Measurements from ENCODE around the gene ZG16B. TPM values are rescaled to one million over a fixed set of nuclear protein-coding genes. Genes with fewer than 3 reads are reported as not detected.
A peak's percentile ranks its signal among the peaks of the same experiment; 100 is the strongest.

The ZG16B gene
- total and polyA plus RNA-seq, 5 experiments from 2014 or later = not detected

DNA sequence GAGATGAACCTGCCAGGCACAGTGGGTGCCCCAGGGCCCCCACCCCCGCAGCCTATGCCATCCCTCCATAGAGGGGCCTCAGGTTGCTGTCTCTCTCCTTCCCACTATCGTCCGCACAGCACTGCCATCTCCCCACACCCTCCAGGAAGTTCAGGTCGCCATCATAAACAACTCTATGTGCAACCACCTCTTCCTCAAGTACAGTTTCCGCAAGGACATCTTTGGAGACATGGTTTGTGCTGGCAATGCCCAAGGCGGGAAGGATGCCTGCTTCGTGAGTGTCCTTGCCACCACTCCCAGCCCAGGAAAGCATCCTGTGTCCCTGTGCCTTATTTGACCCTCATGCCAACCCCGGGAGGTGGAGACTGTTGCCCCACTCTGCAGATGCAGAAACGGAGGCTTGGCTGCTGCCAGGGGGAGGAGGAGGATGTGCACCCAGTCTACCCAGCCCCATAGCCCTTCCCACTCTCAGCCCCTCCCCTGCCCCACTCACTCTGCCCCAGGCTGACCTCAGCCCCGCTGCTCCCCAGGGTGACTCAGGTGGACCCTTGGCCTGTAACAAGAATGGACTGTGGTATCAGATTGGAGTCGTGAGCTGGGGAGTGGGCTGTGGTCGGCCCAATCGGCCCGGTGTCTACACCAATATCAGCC is 9.1 kb upstream of the ZG16B start:
- no peak for DNase-seq
- Mint-ChIP-seq H3K4me1 (peaks cover 0 to 4% (median 0%) of the 10 kb centered on the region in 4 donors), H3K27ac (no peak overlapping the region), H3K9me3 (no peaks in the 10 kb centered on the region), H3K4me3 (no peak overlapping the region), H3K27me3 (peaks cover 0 to 2% (median 0%) of the 10 kb centered on the region in 5 donors), H3K36me3 (no peaks in the 10 kb centered on the region)
- POLR2A ChIA-PET = no interaction called here
- ATAC-seq = no peak

- ATAC-seq (no peak), DNase-seq (no peak)
- H3K36me3 Mint-ChIP-seq = no peaks in the 10 kb centered on the region
- H3K4me1 Mint-ChIP-seq = peaks cover 0 to 4% (median 0%) of the 10 kb centered on the region in 4 donors
- H3K27ac Mint-ChIP-seq = no peak overlapping the region
- peaks cover 0 to 2% (median 0%) of the 10 kb centered on the region in 5 donors for H3K27me3 Mint-ChIP-seq
- H3K9me3 Mint-ChIP-seq = no peaks in the 10 kb centered on the region
- POLR2A ChIA-PET = no interaction called here
- no peak overlapping the region for H3K4me3 Mint-ChIP-seq
Observed at GRCh38 chr16:2821487-2822157, 8.5 kb upstream of the ZG16B start.

- H3K27ac Mint-ChIP-seq = no peak overlapping the region
- H3K27me3 Mint-ChIP-seq = peaks cover 0 to 2% (median 0%) of the 10 kb centered on the region in 5 donors
- DNase-seq (no peak), ATAC-seq (no peak)
- H3K9me3 Mint-ChIP-seq = no peaks in the 10 kb centered on the region
- no peaks in the 10 kb centered on the region for H3K36me3 Mint-ChIP-seq
- peaks cover 0 to 4% (median 0%) of the 10 kb centered on the region in 4 donors for H3K4me1 Mint-ChIP-seq
- POLR2A ChIA-PET = no interaction called here
- no peak overlapping the region for H3K4me3 Mint-ChIP-seq
Observed at GRCh38 chr16:2822158-2822495, 8.0 kb upstream of the ZG16B start.

DNA sequence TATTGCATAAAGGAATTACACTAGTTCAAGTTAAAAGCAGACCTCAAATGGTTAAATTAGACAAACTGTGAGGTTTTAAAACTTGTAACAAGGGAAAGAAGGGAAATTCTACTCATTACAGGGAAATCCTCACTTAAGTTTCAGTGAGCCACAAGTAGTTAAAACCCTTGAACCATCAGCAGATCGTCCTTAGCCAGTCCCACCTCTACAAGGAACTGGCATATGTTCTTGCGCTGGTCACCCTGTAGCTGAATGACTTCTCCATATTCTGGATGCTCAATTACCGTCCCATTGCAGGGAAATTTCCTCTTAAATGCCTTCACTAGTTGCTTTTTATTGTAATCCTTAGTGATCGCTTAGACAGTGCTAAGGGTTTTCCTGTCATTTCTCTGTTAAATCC is 7.6 kb upstream of the ZG16B start:
- POLR2A ChIA-PET = no interaction called here
- Mint-ChIP-seq H3K4me1 (peaks cover 0 to 4% (median 0%) of the 10 kb centered on the region in 4 donors), H3K36me3 (no peaks in the 10 kb centered on the region), H3K9me3 (no peaks in the 10 kb centered on the region), H3K4me3 (no peak overlapping the region), H3K27me3 (peaks cover 0 to 2% (median 0%) of the 10 kb centered on the region in 5 donors), H3K27ac (no peak overlapping the region)
- DNase-seq (no peak), ATAC-seq (no peak)

DNA sequence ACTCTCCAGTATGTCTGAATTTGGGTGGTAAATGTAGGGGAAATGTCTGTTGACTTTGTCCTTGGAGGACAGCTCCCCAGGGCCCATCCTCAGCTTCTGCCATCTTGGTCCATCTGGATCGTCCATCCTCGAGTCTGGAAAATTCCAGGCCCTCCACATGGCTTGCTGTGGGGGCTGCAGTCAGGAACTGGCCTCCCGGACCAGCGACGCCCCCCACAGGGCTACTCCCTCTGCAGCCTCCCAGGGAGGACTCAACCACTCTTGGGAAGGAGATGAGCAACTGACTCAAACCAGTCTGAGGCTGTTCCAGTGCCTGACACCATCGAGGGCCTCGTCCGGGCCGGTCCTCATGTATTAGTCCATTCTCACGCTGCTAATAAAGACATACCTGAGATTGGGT is 5.5 kb upstream of the ZG16B start:
- no peak overlapping the region for H3K27ac Mint-ChIP-seq
- POLR2A ChIA-PET = no interaction called here

GRCh38 chr16:2825049-2825742 is 4.9 kb upstream of the ZG16B start:
- Mint-ChIP-seq H3K27ac (no peak overlapping the region), H3K27me3 (peaks cover 0 to 4% (median 0%) of the 10 kb centered on the region in 5 donors), H3K9me3 (no peaks in the 10 kb centered on the region), H3K36me3 (no peaks in the 10 kb centered on the region), H3K4me1 (no peaks in the 10 kb centered on the region), H3K4me3 (no peak overlapping the region)
- POLR2A ChIA-PET = no interaction called here
- ATAC-seq = no peak
- no peak for DNase-seq

More for the DNA sequence above, 5.5 kb upstream of the ZG16B start:
- H3K36me3 Mint-ChIP-seq = no peaks in the 10 kb centered on the region
- H3K4me1 Mint-ChIP-seq = no peaks in the 10 kb centered on the region
- ATAC-seq (no peak), DNase-seq (no peak)
- H3K27me3 Mint-ChIP-seq = peaks cover 0 to 4% (median 0%) of the 10 kb centered on the region in 5 donors
- H3K4me3 Mint-ChIP-seq = no peak overlapping the region
- no peaks in the 10 kb centered on the region for H3K9me3 Mint-ChIP-seq

- Mint-ChIP-seq H3K36me3 (no peaks in the 10 kb centered on the region), H3K4me1 (peaks cover 0 to 1% (median under 1%) of the 10 kb centered on the region in 4 donors), H3K27ac (no peak overlapping the region), H3K9me3 (no peaks in the 10 kb centered on the region), H3K4me3 (no peak overlapping the region), H3K27me3 (peaks cover 0 to 5% (median 3%) of the 10 kb centered on the region in 5 donors)
- DNase-seq (no peak), ATAC-seq (no peak)
- POLR2A ChIA-PET = no interaction called here
Observed at GRCh38 chr16:2825906-2826305, 4.2 kb upstream of the ZG16B start.

DNA sequence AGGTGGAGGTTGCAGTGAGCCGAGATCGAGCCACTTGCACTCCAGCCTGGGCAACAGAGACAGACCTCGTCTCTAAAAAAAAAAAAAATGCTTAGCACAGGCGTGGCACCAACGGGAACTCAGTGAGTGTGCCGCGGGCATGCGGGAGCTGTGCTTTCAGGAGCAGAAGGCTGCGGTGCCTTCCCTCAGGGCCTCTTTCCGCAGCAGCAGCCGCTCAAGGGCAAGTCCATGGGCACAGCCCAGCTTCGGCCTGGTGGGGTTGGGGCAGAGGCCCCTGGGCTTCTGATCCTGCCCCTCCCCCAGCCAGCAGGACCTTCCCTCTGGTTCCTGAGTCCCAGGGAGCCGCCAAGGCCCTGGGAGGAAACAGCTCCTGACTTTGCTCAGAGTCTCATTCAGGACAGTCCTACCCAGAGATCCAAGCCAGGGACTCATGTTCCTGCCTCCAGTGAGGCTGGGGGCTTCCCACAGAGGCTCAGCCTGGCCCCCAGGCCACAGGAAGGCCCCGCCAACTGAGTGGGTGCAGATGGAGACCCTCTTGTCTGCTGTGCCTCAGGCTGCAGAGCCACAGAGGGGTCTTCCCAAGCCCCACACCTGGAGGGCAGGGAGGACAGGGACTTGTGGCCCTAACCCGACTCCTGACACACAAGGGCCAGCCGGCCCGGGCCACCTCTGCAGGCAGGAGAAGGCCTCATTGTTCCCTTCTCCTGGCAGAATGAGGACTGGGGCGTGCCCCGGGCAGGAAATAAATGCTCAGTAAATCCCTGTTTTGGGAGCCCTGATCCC is 3.3 kb upstream of the ZG16B start:
- DNase-seq = no peak

DNA sequence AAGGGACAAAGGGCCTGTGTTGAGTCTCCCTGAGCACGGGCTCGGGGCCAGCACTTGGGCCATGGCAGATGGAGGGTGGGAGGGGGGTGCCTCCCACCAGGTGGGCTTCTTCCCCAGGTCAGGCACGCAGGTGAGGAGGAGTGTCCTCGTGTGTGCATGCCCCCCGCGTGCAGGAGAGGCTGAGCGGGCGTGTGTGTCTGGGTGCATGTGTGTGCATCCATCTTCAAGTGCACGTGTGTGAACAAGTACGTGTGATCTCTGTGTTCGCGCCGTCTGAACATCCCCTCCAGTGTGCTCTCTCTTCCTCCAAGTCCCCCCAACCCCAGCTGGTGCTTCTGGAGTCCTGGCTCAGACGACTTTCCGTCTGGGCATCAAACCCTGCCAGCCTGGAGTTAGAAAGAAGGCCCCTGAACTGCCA is 2.7 kb upstream of the ZG16B start:
- Mint-ChIP-seq H3K27me3 (peaks cover 0 to 9% (median 5%) of the 10 kb centered on the region in 5 donors), H3K27ac (no peak overlapping the region), H3K9me3 (no peaks in the 10 kb centered on the region), H3K36me3 (no peaks in the 10 kb centered on the region), H3K4me1 (peaks cover 0 to 3% (median 1%) of the 10 kb centered on the region in 4 donors), H3K4me3 (no peak overlapping the region)
- no peak for ATAC-seq
- POLR2A ChIA-PET = no interaction called here
- no peak for DNase-seq

More for the DNA sequence above, 3.3 kb upstream of the ZG16B start:
- Mint-ChIP-seq H3K27ac (no peak overlapping the region), H3K4me1 (peaks cover 0 to 3% (median 1%) of the 10 kb centered on the region in 4 donors), H3K9me3 (no peaks in the 10 kb centered on the region), H3K4me3 (no peak overlapping the region), H3K27me3 (peaks cover 0 to 9% (median 5%) of the 10 kb centered on the region in 5 donors), H3K36me3 (no peaks in the 10 kb centered on the region)
- POLR2A ChIA-PET = no interaction called here
- no peak for ATAC-seq

DNA sequence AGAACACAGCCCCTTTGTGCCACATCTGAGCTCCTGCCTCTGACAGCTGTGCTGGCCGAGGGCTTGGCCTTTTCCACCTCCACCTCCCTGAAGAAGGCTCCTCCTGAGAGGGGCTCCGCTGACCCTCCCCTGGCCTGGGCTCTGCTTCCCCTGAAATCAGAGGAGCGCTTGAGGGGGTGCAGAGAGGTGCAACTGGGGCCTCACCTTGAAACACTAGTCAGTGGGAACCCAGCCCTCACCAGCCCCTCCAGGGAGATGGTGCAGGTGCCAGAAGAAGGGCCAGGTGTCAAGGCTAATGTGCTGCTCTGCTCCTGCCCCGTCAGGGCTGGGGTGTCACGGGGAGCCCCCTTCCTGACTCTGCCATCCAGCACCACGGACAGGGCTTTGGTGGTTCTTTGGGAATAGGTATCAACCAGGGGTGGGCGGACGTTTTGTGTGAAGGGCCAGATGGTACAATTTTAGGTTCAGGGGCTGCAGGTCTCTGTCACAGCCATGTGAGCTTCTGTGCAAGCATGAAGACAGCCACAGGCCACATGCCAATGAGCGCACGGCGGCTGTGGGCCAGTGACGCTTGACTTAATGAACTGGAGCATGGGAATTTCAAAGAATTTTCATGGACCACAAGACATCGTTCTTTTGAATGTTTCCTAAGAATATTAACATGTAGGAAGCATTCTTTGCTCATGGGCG is 2.1 kb upstream of the ZG16B start:
- peaks cover 0 to 14% (median 9%) of the 10 kb centered on the region in 5 donors for H3K27me3 Mint-ChIP-seq
- no peak overlapping the region for H3K4me3 Mint-ChIP-seq
- no peaks in the 10 kb centered on the region for H3K9me3 Mint-ChIP-seq
- H3K4me1 Mint-ChIP-seq = peaks cover 0 to 6% (median 1%) of the 10 kb centered on the region in 4 donors
- peak overlapping the region in 2 of 10 donors; percentile 48 to 59 for H3K27ac Mint-ChIP-seq
- POLR2A ChIA-PET = no interaction called here
- DNase-seq = no peak
- no peaks in the 10 kb centered on the region for H3K36me3 Mint-ChIP-seq
- no peak for ATAC-seq

GRCh38 chr16:2828521-2828840 is 1.6 kb upstream of the ZG16B start:
- Mint-ChIP-seq H3K4me3 (no peak overlapping the region), H3K4me1 (peaks cover 0 to 6% (median 1%) of the 10 kb centered on the region in 4 donors), H3K9me3 (no peaks in the 10 kb centered on the region), H3K27ac (no peak overlapping the region), H3K36me3 (no peaks in the 10 kb centered on the region), H3K27me3 (peaks cover 0 to 14% (median 9%) of the 10 kb centered on the region in 5 donors)
- no peak for ATAC-seq
- DNase-seq = no peak
- POLR2A ChIA-PET = no interaction called here

GRCh38 chr16:2828876-2829430 is 1.1 kb upstream of the ZG16B start:
- POLR2A ChIA-PET = no interaction called here
- Mint-ChIP-seq H3K27ac (no peak overlapping the region), H3K4me1 (peaks cover 0 to 6% (median 1%) of the 10 kb centered on the region in 4 donors), H3K27me3 (peaks cover 0 to 14% (median 9%) of the 10 kb centered on the region in 5 donors), H3K4me3 (no peak overlapping the region), H3K9me3 (no peaks in the 10 kb centered on the region), H3K36me3 (no peaks in the 10 kb centered on the region)
- DNase-seq = no peak
- no peak for ATAC-seq
